Activated CD4-positive, alpha-beta T cell treated with anti-CD3 and anti-CD28 coated beads, Interleukin-2, amount 50 U/mL, for 4 hours (primary cell): Measurements from ENCODE around the gene SPAAR.
A peak's percentile ranks its signal among the peaks of the same experiment; 100 is the strongest.
"Not testable (repeated sequence)": the region's sequence is repeated elsewhere in the genome, so short reads cannot be mapped to it uniquely, and the experiment has no call there.

Source experiments
- DNase-seq, 2 experiments: peaks; one replicate each; pipeline ENCODE4 v3.0.0-alpha.2; 2020

SPAAR gene

GRCh38 chr9:35909274-35909673 is at the start of gene SPAAR:
Gene SPAAR (plus strand): TSS chr9:35909490. CDS start chr9:35910464, 974 bp downstream.
- DNase-seq, result no peak

GRCh38 chr9:35859990-35860339 is 49.3 kb upstream of the SPAAR start:
- DNase-seq, result no peak

GRCh38 chr9:35861161-35861897 is 48.0 kb upstream of the SPAAR start:
- no peak for DNase-seq

GRCh38 chr9:35862328-35862727 is 47.0 kb upstream of the SPAAR start:
- no peak for DNase-seq

GRCh38 chr9:35863583-35863982 is 45.7 kb upstream of the SPAAR start:
- DNase-seq, result no peak

- DNase-seq, result no peak
Measured at GRCh38 chr9:35864695-35865255, 44.5 kb upstream of the SPAAR start.

- DNase-seq, result no peak
Measured at GRCh38 chr9:35867538-35867937, 41.8 kb upstream of the SPAAR start.

GRCh38 chr9:35868933-35869332 is 40.4 kb upstream of the SPAAR start:
- no peak for DNase-seq

- DNase-seq, result no peak
Measured at GRCh38 chr9:35869621-35870216, 39.6 kb upstream of the SPAAR start.

GRCh38 chr9:35870351-35870923 is 38.9 kb upstream of the SPAAR start, which contains the start of gene OR13J1:
Gene OR13J1 (minus strand): TSS chr9:35870401. CDS start chr9:35870401, 0 bp downstream.
- DNase-seq, result no peak

GRCh38 chr9:35871545-35871944 is 37.7 kb upstream of the SPAAR start:
- no peak for DNase-seq

- no peak for DNase-seq
Measured at GRCh38 chr9:35872505-35872904, 36.8 kb upstream of the SPAAR start.

- DNase-seq, result peak; percentile 76 to 79
Measured at GRCh38 chr9:35882263-35882848, 26.9 kb upstream of the SPAAR start.

- DNase-seq, result no peak
Measured at GRCh38 chr9:35882996-35883395, 26.3 kb upstream of the SPAAR start.

GRCh38 chr9:35884908-35885307 is 24.4 kb upstream of the SPAAR start:
- not testable (repeated sequence) for DNase-seq

- DNase-seq, result no peak
Measured at GRCh38 chr9:35891646-35892045, 17.6 kb upstream of the SPAAR start.

GRCh38 chr9:35892051-35892450 is 17.2 kb upstream of the SPAAR start:
- no peak for DNase-seq

- no peak for DNase-seq
Measured at GRCh38 chr9:35896570-35896969, 12.7 kb upstream of the SPAAR start.

GRCh38 chr9:35897376-35898099 is 11.8 kb upstream of the SPAAR start:
- not testable (repeated sequence) for DNase-seq

GRCh38 chr9:35898337-35898736 is 11.0 kb upstream of the SPAAR start:
- DNase-seq, result no peak

GRCh38 chr9:35899021-35899420 is 10.3 kb upstream of the SPAAR start:
- DNase-seq, result no peak

GRCh38 chr9:35903049-35903448 is 6.2 kb upstream of the SPAAR start:
- no peak for DNase-seq

GRCh38 chr9:35904338-35904737 is 5.0 kb upstream of the SPAAR start:
- DNase-seq, result no peak
